Measurements from ENCODE around the gene CBARP.

The CBARP gene

DNA sequence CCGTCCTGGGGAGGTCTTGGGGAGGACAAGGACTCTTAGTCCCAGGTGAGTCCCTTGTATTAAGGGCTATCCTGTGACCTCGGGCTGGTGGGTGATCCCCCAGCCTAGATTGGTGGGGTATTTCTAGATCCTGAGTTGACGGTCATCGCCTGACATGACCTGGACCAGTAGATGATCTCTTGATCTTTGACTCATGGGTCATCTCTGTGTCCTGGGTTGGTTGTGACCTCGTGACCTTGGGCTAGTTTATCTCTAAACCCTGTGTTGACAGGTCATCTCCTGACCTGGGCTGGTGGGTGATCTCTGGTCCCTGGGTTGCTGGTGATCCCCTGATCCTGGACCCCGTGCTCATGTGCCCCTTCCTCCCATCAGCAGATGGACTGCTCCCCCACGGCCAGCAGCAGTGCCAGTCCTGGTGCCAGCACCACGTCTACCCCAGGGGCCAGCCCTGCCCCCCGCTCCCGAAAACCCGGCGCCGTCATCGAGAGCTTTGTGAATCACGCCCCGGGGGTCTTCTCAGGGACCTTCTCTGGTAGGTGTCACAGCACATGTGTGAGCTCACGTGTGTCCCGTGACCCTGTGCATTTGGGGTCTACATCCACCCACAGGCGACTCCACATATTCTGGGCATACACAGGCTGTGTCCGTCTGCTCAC is 16.9 kb upstream of the CBARP start:
- 95% methylated on average over 20 of the region's 20 CpGs for WGBS
- Histone ChIP-seq H3K27me3 (ENCODE audit: insufficient read depth, low read length) (no peaks in the 10 kb centered on the region), H3K4me1 (ENCODE audit: insufficient read depth, low read length) (peaks cover 7% of the 10 kb centered on the region), H3K9ac (ENCODE audit: low read depth, low read length) (no peak overlapping the region), H3K36me3 (ENCODE audit: insufficient read depth, low read length) (peaks cover 67% of the 10 kb centered on the region), H3K9me3 (ENCODE audit: insufficient read depth, low read depth, low read length) (no peaks in the 10 kb centered on the region), H3K27ac (ENCODE audit: low read depth, low read length) (peak overlapping the region; percentile 7; the same call in 1 of the 2 replicates), H3K4me3 (ENCODE audit: low read length) (no peak overlapping the region)

DNA sequence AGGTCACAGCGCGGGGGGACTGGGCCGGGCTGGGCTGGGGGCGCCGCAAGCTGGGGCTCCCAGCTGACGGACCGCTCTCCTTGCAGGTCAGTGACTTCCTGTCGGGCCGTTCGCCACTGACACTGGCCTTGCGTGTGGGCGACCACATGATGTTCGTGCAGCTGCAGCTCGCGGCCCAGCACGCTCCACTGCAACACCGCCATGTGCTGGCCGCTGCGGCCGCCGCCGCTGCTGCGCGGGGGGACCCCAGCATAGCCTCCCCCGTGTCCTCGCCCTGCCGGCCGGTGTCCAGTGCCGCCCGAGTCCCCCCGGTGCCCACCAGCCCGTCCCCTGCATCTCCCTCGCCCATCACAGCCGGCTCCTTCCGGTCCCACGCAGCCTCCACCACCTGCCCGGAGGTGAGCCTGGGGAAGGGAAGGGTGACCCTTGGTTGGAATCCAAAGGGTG is 16.3 kb upstream of the CBARP start:
- 95% methylated on average over 37 of the region's 37 CpGs for WGBS
- H3K4me3 ChIP-seq (ENCODE audit: low read length) = no peak overlapping the region
- peaks cover 7% of the 10 kb centered on the region for H3K4me1 ChIP-seq (ENCODE audit: insufficient read depth, low read length)
- H3K9ac ChIP-seq (ENCODE audit: low read depth, low read length) = no peak overlapping the region
- H3K27me3 ChIP-seq (ENCODE audit: insufficient read depth, low read length) = no peaks in the 10 kb centered on the region
- no peaks in the 10 kb centered on the region for H3K9me3 ChIP-seq (ENCODE audit: insufficient read depth, low read depth, low read length)
- peaks cover 67% of the 10 kb centered on the region for H3K36me3 ChIP-seq (ENCODE audit: insufficient read depth, low read length)
- peak overlapping the region; percentile 93; the same call in 1 of the 2 replicates for H3K27ac ChIP-seq (ENCODE audit: low read depth, low read length)

DNA sequence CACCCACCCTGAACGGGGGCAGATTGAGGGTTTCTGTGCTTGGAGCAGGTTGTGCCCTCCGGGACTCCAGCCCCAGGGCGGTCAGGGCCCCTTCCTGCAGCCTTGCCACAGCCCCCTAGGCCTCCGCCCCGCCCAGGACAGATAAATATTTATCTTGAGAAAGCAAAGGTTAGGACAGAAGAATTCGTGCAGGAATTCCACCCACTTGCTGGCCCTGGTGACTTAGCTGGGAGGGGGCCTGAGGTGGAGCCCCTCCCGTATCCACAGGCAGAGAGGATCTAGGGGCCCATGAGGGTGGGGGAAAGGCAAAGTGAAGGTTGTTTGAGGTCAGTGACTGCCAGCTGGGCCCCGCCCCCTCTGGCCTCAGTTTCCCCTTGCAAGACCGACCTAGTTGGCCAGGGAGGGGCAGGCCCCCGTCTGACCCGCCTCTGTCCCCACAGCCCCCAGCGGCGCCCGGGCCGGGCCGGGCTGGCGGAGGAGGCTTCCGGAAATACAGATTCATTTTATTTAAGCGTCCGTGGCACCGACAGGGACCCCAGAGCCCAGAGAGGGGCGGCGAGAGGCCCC is 15.8 kb upstream of the CBARP start:
- 92% methylated on average over 23 of the region's 23 CpGs for WGBS
- Histone ChIP-seq H3K9me3 (ENCODE audit: insufficient read depth, low read depth, low read length) (no peaks in the 10 kb centered on the region), H3K9ac (ENCODE audit: low read depth, low read length) (no peak overlapping the region), H3K4me3 (ENCODE audit: low read length) (no peak overlapping the region), H3K27me3 (ENCODE audit: insufficient read depth, low read length) (no peaks in the 10 kb centered on the region), H3K36me3 (ENCODE audit: insufficient read depth, low read length) (peaks cover 67% of the 10 kb centered on the region), H3K27ac (ENCODE audit: low read depth, low read length) (peak overlapping the region; percentile 93), H3K4me1 (ENCODE audit: insufficient read depth, low read length) (0 out of 2 replicates have a peak, but pooled peaks cover 3% of the 10 kb centered on the region)

DNA sequence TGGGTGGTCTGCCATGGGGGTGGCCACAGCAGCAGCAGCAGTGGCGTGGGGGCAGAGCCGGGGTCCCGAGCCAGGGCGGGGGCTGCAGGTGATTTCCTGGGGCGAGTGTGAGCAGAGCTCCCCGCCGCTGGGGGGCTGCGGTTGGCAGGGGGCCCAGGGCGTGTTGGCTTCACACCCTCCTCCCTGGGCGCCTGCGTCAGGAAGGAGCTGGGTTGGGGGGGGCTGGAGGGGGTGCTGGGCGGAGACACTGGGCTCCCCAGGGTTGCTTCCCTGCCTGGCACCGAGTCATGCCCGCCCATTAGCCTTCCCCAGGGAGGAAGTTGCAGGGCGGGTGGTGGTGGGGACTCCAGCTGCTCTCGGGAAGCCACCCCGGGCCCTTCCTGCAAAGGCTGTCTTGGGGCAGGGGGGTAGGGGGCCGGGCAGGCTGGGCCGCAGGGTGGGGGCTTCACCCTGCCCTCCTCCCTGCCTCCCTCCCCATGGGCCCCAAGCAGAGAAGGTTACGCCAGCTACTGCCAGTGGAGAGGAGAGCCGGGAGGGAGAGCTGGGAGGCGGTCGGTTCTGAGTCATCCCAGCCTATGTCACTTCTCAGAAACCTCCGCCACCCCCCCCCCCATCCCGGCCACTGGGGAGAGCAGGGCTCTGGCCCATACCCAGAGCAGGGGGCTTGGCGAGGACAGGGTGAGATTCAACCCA is 15.2 kb upstream of the CBARP start:
- Histone ChIP-seq H3K4me1 (ENCODE audit: insufficient read depth, low read length) (0 out of 2 replicates have a peak, but pooled peaks cover under 1% of the 10 kb centered on the region), H3K27me3 (ENCODE audit: insufficient read depth, low read length) (no peaks in the 10 kb centered on the region), H3K4me3 (ENCODE audit: low read length) (peak overlapping the region; percentile 90; the same call in 1 of the 2 replicates), H3K27ac (ENCODE audit: low read depth, low read length) (peak overlapping the region; percentile 93; the same call in 1 of the 2 replicates), H3K36me3 (ENCODE audit: insufficient read depth, low read length) (peaks cover 62% of the 10 kb centered on the region), H3K9me3 (ENCODE audit: insufficient read depth, low read depth, low read length) (no peaks in the 10 kb centered on the region), H3K9ac (ENCODE audit: low read depth, low read length) (no peak overlapping the region)
- 55% methylated on average over 20 of the region's 26 CpGs for WGBS

DNA sequence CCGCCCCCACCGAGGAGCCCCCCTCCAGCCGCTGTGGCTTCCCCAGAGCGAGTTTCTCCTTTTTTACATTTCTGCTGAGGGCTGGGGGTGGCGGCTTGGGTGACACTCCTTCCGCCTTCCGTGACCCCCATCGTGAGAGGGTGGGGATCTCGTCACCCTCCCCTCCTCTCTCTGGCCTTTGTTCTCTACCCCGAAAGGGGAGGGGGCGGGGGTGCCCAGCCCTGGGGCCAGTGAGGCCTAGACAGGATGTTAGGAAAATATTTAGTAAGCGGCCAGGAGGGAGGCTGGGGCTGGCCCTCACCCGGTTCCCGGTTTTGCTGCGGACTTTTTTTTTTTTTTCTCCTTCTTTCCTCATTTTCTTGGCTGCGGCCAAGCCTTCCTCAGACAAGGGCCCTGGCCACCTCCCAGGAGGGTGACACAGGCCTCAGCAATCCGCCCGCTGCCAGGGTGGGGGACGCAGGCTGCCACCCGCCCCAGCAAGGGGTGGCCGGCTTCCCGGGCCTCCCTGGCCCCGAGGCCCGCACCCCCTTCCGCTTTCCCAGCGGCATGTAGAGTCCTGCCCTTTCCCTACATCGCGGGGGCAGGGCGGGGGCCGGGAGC is 14.5 kb upstream of the CBARP start:
- no peaks in the 10 kb centered on the region for H3K4me1 ChIP-seq (ENCODE audit: insufficient read depth, low read length)
- H3K9ac ChIP-seq (ENCODE audit: low read depth, low read length) = peak overlapping the region; percentile 96
- H3K9me3 ChIP-seq (ENCODE audit: insufficient read depth, low read depth, low read length) = no peaks in the 10 kb centered on the region
- no peaks in the 10 kb centered on the region for H3K27me3 ChIP-seq (ENCODE audit: insufficient read depth, low read length)
- WGBS = 32% methylated on average over 22 of the region's 30 CpGs
- peak overlapping the region; percentile 93 for H3K27ac ChIP-seq (ENCODE audit: low read depth, low read length)
- peaks cover 56% of the 10 kb centered on the region for H3K36me3 ChIP-seq (ENCODE audit: insufficient read depth, low read length)
- peak overlapping the region; percentile 90 for H3K4me3 ChIP-seq (ENCODE audit: low read length)

DNA sequence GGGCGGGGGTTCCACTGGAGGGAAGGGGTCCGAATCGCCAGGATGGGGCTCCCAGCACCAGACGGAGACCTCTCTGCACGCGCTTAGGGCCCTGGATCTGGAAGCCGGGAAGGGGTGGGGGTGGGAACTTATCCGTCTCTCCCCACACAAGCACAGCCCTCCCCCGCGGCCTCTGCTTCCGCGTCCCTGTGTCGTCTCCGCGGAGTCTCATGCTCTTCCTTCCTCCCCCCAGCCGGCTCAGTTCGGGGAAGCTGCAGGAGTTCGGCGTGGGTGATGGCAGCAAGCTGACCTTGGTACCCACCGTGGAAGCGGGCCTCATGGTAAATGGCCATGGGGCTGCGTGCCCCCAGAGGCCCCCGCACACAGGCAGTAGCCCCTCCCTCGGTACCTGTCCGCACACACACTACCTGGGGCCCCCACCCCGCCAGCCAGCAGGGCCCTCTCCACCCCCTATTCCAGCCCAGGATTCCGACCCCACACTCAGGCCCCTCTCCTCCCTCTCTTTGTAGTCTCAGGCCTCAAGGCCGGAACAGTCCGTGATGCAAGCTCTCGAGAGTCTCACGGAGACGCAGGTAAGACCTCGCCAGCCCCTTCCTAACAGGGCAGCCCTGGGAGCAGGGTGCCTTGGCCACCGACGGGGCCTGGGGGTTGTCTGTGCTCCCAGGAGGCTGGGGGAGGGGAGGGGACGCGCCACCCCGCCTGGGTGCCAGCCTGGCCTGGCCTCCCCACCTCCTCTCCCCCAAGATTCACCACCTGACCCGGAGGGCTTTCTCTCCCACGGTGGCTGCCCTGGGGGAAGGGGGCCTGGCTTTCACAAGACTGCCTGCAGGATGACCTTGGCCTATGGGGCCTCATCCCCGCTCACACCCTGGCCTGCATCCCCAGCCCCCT is 13.8 kb upstream of the CBARP start:
- WGBS = 4% methylated on average over 35 of the region's 41 CpGs
- Histone ChIP-seq H3K4me3 (ENCODE audit: low read length) (peak overlapping the region; percentile 90), H3K36me3 (ENCODE audit: insufficient read depth, low read length) (peaks cover 48% of the 10 kb centered on the region), H3K9me3 (ENCODE audit: insufficient read depth, low read depth, low read length) (no peaks in the 10 kb centered on the region), H3K9ac (ENCODE audit: low read depth, low read length) (peak overlapping the region; percentile 96), H3K27me3 (ENCODE audit: insufficient read depth, low read length) (no peaks in the 10 kb centered on the region), H3K4me1 (ENCODE audit: insufficient read depth, low read length) (no peaks in the 10 kb centered on the region), H3K27ac (ENCODE audit: low read depth, low read length) (peak overlapping the region; percentile 93)

DNA sequence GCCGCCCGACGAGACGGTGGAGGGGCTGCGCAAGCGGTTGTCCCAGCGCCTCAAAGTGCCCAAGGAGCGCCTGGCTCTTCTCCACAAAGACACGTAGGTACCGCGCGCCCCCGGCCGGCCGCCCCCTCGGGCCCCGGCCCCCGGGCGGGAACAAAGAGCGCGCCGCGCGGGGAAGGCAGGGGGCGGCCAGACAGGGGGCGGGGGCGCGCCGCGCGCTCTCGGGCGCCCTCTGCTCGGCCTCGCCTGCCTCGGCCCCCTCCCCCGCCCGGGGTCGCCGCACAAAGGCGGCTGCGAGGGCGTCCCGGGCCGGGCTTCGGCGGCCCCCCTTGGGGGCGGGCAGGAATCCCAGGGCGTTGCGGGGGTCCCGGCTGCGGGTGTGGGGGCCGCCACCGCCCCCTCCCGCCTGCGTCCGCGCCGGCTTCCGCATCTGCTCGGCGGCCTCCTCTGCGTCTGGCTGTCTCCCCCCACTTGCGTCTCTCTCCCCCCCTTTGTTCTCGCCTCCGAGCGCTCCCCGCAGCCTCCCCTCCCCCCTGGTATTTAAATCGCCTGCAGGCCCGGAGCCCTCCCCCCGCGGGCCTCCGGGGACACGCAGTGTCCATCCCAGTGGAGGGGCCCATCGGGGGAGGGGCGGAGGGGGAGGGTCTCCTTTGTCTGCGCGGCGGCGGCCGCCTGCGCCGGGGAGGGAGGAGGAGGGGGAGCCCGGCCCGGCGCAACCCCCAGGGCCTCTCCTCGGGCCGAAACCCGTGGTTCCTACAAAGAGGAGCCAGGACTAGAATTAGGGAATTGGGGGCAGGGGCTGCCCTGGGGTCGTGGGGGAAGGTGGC is 12.8 kb upstream of the CBARP start:
- Histone ChIP-seq H3K9me3 (ENCODE audit: insufficient read depth, low read depth, low read length) (no peaks in the 10 kb centered on the region), H3K4me3 (ENCODE audit: low read length) (peak overlapping the region; percentile 90), H3K4me1 (ENCODE audit: insufficient read depth, low read length) (no peaks in the 10 kb centered on the region), H3K27me3 (ENCODE audit: insufficient read depth, low read length) (no peaks in the 10 kb centered on the region), H3K9ac (ENCODE audit: low read depth, low read length) (peak overlapping the region; percentile 96), H3K36me3 (ENCODE audit: insufficient read depth, low read length) (peaks cover 41% of the 10 kb centered on the region), H3K27ac (ENCODE audit: low read depth, low read length) (peak overlapping the region; percentile 93)
- under 1% methylated on average over 85 of the region's 90 CpGs for WGBS

DNA sequence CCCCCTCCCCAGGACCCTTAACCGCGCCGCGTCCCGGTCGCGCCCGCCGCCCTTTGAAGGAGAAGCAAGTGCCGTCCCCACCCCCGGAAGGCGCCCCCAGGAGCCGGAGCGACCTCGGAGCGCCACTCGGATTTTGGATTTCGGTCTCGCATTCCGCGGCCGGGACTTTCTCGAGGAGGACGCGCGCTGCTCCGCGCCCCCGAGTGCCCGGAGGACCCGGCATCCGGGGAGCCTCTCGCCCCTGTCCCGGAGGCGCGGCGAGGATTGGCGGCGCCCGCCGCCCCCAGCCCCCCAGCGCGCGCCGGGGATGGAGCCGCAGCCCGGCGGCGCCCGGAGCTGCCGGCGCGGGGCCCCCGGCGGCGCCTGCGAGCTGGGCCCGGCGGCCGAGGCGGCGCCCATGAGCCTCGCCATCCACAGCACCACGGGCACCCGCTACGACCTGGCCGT is 12.2 kb upstream of the CBARP start:
- Histone ChIP-seq H3K4me3 (ENCODE audit: low read length) (peak overlapping the region; percentile 90), H3K27me3 (ENCODE audit: insufficient read depth, low read length) (no peaks in the 10 kb centered on the region), H3K9me3 (ENCODE audit: insufficient read depth, low read depth, low read length) (no peaks in the 10 kb centered on the region), H3K4me1 (ENCODE audit: insufficient read depth, low read length) (no peaks in the 10 kb centered on the region), H3K27ac (ENCODE audit: low read depth, low read length) (peak overlapping the region; percentile 93), H3K9ac (ENCODE audit: low read depth, low read length) (peak overlapping the region; percentile 96), H3K36me3 (ENCODE audit: insufficient read depth, low read length) (peaks cover 34% of the 10 kb centered on the region)
- WGBS = under 1% methylated on average over 67 of the region's 67 CpGs

DNA sequence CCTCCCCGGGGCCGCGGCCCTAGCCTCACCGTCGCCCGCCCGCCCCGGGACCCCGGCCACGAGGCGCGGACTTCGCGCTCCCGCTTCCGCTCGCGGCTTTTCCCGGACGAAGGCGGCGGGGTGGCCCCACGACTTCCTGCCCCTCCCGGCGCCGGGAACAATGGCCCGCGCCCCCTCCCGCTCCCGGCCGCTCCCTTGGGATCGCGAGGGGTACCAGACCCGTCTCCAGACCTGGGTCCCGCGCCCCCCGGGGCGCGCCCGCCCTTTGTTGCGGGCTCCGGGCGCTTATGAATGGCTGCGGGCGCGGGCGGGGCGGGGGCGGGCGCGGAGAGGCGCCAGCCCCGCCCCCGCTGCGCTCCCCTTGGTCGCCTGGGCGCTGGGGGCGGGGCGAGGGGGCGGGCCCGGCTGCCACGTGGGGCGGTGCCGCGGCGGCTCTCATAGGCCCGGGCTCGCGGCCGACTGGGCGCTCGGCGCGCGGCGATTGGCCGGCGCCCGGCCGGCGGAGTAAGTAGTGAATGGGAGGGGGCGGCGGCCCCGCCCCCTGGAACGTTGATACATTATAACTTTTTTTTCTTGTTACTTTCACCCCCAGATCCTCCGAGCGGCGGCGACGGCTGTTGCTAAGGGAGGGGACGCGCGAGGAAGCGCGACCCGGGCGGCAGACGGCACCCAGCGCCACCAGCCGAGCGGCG is 11.6 kb upstream of the CBARP start:
- WGBS = under 1% methylated on average over 99 of the region's 102 CpGs
- peak overlapping the region; percentile 100 for H3K27ac ChIP-seq (ENCODE audit: low read depth, low read length)

More for the DNA sequence above, 11.6 kb upstream of the CBARP start:
- Histone ChIP-seq H3K36me3 (ENCODE audit: insufficient read depth, low read length) (peaks cover 28% of the 10 kb centered on the region), H3K9me3 (ENCODE audit: insufficient read depth, low read depth, low read length) (no peaks in the 10 kb centered on the region), H3K4me1 (ENCODE audit: insufficient read depth, low read length) (no peaks in the 10 kb centered on the region; the same call in 1 of the 2 replicates), H3K27me3 (ENCODE audit: insufficient read depth, low read length) (no peaks in the 10 kb centered on the region), H3K4me3 (ENCODE audit: low read length) (peak overlapping the region; percentile 91), H3K9ac (ENCODE audit: low read depth, low read length) (peak overlapping the region; percentile 98)

All from HUES64 (cell line).